ENCODE measurements around the gene AK9.

DNA sequence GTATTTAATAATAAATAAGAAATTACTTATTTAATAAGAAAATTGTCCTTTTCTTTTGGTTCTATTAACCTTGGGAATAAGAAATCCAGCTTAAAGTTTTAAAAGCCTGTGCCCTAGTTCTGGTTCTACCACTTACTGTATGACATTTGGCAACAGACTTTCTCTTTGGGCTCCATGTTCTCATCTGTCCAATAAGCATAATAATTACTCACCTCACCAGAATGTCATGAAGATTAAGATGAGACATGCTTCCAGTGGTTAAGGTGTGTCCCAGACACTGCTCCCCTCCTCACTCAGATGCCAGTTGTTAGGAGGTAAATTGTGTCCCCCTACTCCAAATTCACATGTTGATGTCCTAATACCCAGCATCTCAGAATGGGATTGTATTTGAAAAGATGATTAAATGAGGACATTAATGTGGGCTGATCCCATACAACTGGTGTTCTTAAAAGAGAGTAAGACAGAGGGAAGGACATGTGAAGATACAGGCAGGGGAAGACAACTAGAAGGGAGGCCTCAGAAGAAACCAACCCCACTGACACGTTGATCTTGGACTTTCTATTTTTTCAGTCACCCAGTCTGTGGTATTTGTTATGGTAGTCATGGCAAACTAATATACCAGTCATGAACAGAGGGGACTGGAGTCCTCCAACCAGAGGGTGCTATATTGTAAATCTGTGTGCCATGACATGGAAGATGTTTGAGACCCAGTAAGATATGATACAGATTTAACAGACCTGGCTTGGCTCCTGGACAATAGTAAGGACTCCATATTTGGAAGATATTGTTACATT lies 229.1 kb downstream of the AK9 start:
- TF ChIP-seq POLR2AphosphoS5 (IDR thresholded peaks at IDR 0.05; ENCODE audit: low read depth, low read length) (no peak), TAF1 (IDR thresholded peaks at IDR 0.05; ENCODE audit: borderline replicate concordance, insufficient read depth, low read length) (no peak)
- TF ChIP-seq, protein P1, sequence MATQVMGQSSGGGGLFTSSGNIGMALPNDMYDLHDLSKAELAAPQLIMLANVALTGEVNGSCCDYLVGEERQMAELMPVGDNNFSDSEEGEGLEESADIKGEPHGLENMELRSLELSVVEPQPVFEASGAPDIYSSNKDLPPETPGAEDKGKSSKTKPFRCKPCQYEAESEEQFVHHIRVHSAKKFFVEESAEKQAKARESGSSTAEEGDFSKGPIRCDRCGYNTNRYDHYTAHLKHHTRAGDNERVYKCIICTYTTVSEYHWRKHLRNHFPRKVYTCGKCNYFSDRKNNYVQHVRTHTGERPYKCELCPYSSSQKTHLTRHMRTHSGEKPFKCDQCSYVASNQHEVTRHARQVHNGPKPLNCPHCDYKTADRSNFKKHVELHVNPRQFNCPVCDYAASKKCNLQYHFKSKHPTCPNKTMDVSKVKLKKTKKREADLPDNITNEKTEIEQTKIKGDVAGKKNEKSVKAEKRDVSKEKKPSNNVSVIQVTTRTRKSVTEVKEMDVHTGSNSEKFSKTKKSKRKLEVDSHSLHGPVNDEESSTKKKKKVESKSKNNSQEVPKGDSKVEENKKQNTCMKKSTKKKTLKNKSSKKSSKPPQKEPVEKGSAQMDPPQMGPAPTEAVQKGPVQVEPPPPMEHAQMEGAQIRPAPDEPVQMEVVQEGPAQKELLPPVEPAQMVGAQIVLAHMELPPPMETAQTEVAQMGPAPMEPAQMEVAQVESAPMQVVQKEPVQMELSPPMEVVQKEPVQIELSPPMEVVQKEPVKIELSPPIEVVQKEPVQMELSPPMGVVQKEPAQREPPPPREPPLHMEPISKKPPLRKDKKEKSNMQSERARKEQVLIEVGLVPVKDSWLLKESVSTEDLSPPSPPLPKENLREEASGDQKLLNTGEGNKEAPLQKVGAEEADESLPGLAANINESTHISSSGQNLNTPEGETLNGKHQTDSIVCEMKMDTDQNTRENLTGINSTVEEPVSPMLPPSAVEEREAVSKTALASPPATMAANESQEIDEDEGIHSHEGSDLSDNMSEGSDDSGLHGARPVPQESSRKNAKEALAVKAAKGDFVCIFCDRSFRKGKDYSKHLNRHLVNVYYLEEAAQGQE (IDR thresholded peaks at IDR 0.05; ENCODE audit: insufficient read depth in 1 of 2, low read depth in 2 of 2, low read length in 2 of 2), result no peak
